H9 (cell line): ENCODE results near the gene OR10A6. TPM values are rescaled to one million over a fixed set of nuclear protein-coding genes. Genes with fewer than 3 reads are reported as not detected.

Experiments
- DNase-seq: peaks from one replicate; pipeline ENCODE4 v3.0.0-alpha.2; 2017
- H2AFZ ChIP-seq: one replicate; pipeline ENCODE4 v1.6.1; 2013; ENCODE audit warnings: mild to moderate bottlenecking, low read length, control low read depth, moderate library complexity
- H2AK5ac ChIP-seq: 2 replicates; pipeline ENCODE4 v1.6.1; 2013; ENCODE audit warnings: low read length, control low read depth, mixed read lengths; ENCODE audit not compliant: insufficient read length
- H2BK120ac ChIP-seq: one replicate; pipeline ENCODE4 v1.6.1; 2013; ENCODE audit warnings: low read depth, mild to moderate bottlenecking, low read length, control low read depth, inconsistent platforms; ENCODE audit not compliant: poor library complexity, severe bottlenecking
- H2BK12ac ChIP-seq: 2 replicates; pipeline ENCODE4 v1.6.1; 2013; ENCODE audit warnings: low read length, control low read depth, mixed read lengths, low read depth; ENCODE audit not compliant: insufficient read length
- H2BK15ac ChIP-seq: 2 replicates; pipeline ENCODE4 v1.6.1; 2013; ENCODE audit warnings: low read depth, low read length, control low read depth
- H2BK20ac ChIP-seq: one replicate; pipeline ENCODE4 v1.6.1; 2013; ENCODE audit warnings: low read depth, mild to moderate bottlenecking, low read length, control low read depth, inconsistent platforms; ENCODE audit not compliant: poor library complexity, severe bottlenecking
- H2BK5ac ChIP-seq: 2 replicates; pipeline ENCODE4 v1.6.1; 2013; ENCODE audit warnings: low read length, control low read depth, mixed read lengths; ENCODE audit not compliant: insufficient read length
- H3K14ac ChIP-seq: 2 replicates; pipeline ENCODE4 v1.6.1; 2013; ENCODE audit warnings: low read length, control low read depth; ENCODE audit not compliant: insufficient read depth
- H3K18ac ChIP-seq: 2 replicates; pipeline ENCODE4 v1.6.1; 2013; ENCODE audit warnings: low read depth, mild to moderate bottlenecking, mixed read lengths, low read length, control low read depth; ENCODE audit not compliant: insufficient read length
- H3K23ac ChIP-seq: 2 replicates; pipeline ENCODE4 v1.6.1; 2013; ENCODE audit warnings: low read length, control low read depth, mixed read lengths, low read depth; ENCODE audit not compliant: insufficient read length
- H3K23me2 ChIP-seq: 2 replicates; pipeline ENCODE4 v1.6.1; 2013; ENCODE audit warnings: low read depth, mild to moderate bottlenecking, mixed read lengths, low read length, control low read depth; ENCODE audit not compliant: insufficient read length, poor library complexity, severe bottlenecking
- H3K27ac ChIP-seq: 2 replicates; pipeline ENCODE4 v1.5.1; 2013; ENCODE audit warnings: low read length, control low read depth, mixed read lengths, low read depth; ENCODE audit not compliant: insufficient read length
- H3K27me3 ChIP-seq: 2 replicates; pipeline ENCODE4 v1.6.1; 2013; ENCODE audit warnings: low read length, control low read depth, inconsistent platforms; ENCODE audit not compliant: insufficient read depth
- H3K4ac ChIP-seq: 2 replicates; pipeline ENCODE4 v1.6.1; 2013; ENCODE audit warnings: low read depth, mild to moderate bottlenecking, control low read depth, inconsistent platforms, low read length, moderate library complexity
- H3K4me1 ChIP-seq: 2 replicates; pipeline ENCODE4 v1.6.1; 2013; ENCODE audit warnings: low read length, control low read depth, inconsistent platforms; ENCODE audit not compliant: insufficient read depth
- H3K4me2 ChIP-seq: 2 replicates; pipeline ENCODE4 v1.6.1; 2013; ENCODE audit warnings: low read length, control low read depth, mixed read lengths; ENCODE audit not compliant: insufficient read length, insufficient read depth
- H3K56ac ChIP-seq: 2 replicates; pipeline ENCODE4 v1.6.1; 2013; ENCODE audit warnings: low read depth, mild to moderate bottlenecking, mixed read lengths, low read length, control low read depth; ENCODE audit not compliant: insufficient read length
- H3K79me1 ChIP-seq: 2 replicates; pipeline ENCODE4 v1.6.1; 2013; ENCODE audit warnings: low read depth, mild to moderate bottlenecking, moderate library complexity, low read length, control low read depth, inconsistent platforms; ENCODE audit not compliant: insufficient read depth, poor library complexity, severe bottlenecking
- H3K79me2 ChIP-seq: 2 replicates; pipeline ENCODE4 v1.6.1; 2013; ENCODE audit warnings: low read length, control low read depth, inconsistent platforms; ENCODE audit not compliant: insufficient read depth
- H3K9ac ChIP-seq: 2 replicates; pipeline ENCODE4 v1.6.1; 2013; ENCODE audit warnings: low read length, control low read depth, mixed read lengths; ENCODE audit not compliant: insufficient read length; ENCODE audit errors: extremely low read depth
- H3K9me3 ChIP-seq: one replicate; pipeline ENCODE4 v1.6.1; 2013; ENCODE audit warnings: low read depth, low read length, inconsistent platforms; ENCODE audit not compliant: control insufficient read depth
- H3T11ph ChIP-seq: one replicate; pipeline ENCODE4 v1.6.1; 2013; ENCODE audit warnings: mild to moderate bottlenecking, low read length, control low read depth, inconsistent platforms
- H4K20me1 ChIP-seq: one replicate; pipeline ENCODE4 v1.6.1; 2013; ENCODE audit not compliant: control insufficient read depth, insufficient read length, insufficient read depth
- H4K5ac ChIP-seq: 2 replicates; pipeline ENCODE4 v1.6.1; 2013; ENCODE audit warnings: low read depth, mild to moderate bottlenecking, mixed read lengths, low read length, control low read depth; ENCODE audit not compliant: insufficient read length
- H4K8ac ChIP-seq: replicated peaks from 2 replicates; pipeline ENCODE4 v1.6.1; 2013; ENCODE audit warnings: low read length, control low read depth, mixed read lengths, low read depth; ENCODE audit not compliant: insufficient read length
- H4K91ac ChIP-seq: 2 replicates; pipeline ENCODE4 v1.6.1; 2013; ENCODE audit warnings: low read depth, mild to moderate bottlenecking, moderate library complexity, mixed read lengths, low read length, control low read depth; ENCODE audit not compliant: insufficient read length
- H3K27ac Mint-ChIP-seq, 3 experiments: 2 replicates in 2 of 3; 3 replicates in 1 of 3; pipeline ENCODE4 v1.8.0; 2020 to 2021; ENCODE audit warnings: mixed read lengths in 3 of 3, mild to moderate bottlenecking in 1 of 3, moderate library complexity in 1 of 3
- H3K27me3 Mint-ChIP-seq: 2 replicates; pipeline ENCODE4 v1.8.0; 2021; ENCODE audit warnings: low read depth, mild to moderate bottlenecking, moderate library complexity, mixed read lengths
- H3K36me3 Mint-ChIP-seq, 3 experiments: 2 replicates in 2 of 3; 3 replicates in 1 of 3; pipeline ENCODE4 v1.8.0; 2020 to 2021; ENCODE audit warnings: low read depth in 3 of 3, mixed read lengths in 3 of 3; ENCODE audit not compliant: insufficient read depth in 1 of 3
- H3K4me1 Mint-ChIP-seq, 2 experiments: 2 replicates each; pipeline ENCODE4 v1.8.0; 2020; ENCODE audit warnings: mixed read lengths in 2 of 2
- H3K4me3 Mint-ChIP-seq, 2 experiments: 2 replicates in 1 of 2; 3 replicates in 1 of 2; pipeline ENCODE4 v1.8.0; 2020 to 2021; ENCODE audit warnings: mild to moderate bottlenecking in 2 of 2, mixed read lengths in 2 of 2, moderate library complexity in 1 of 2
- H3K9me3 Mint-ChIP-seq, 2 experiments: 2 replicates in 1 of 2; 3 replicates in 1 of 2; pipeline ENCODE4 v1.8.0; 2020; ENCODE audit warnings: mild to moderate bottlenecking in 2 of 2, mixed read lengths in 2 of 2, moderate library complexity in 1 of 2
- CTCF ChIP-seq: fragments of 200-600 bp; sonication (generic); conservative IDR thresholded peaks from 3 replicates; pipeline ENCODE4 v1.8.0; 2021; ENCODE audit warnings: antibody characterized with exemption, mild to moderate bottlenecking
- WGBS: extraction: QIAGEN DNeasy Blood & Tissue Kit; methylation state at CpG from one replicate; pipeline ENCODE4 v1.1.7; 2013; ENCODE audit warnings: missing lambda C conversion rate, low lambda C conversion rate, mixed read lengths; ENCODE audit not compliant: insufficient read length; ENCODE audit errors: extremely low coverage; 5-methylcytosine and 5-hydroxymethylcytosine counted together
- total RNA-seq: library from RNA; stranded (reverse); gene quantifications from 2 replicates; pipeline ENCODE4 v1.2.1, GENCODE V29; 2021

OR10A6 gene
- total RNA-seq, 1 experiment from 2014 or later = not detected

GRCh38 chr11:7882860-7883259 is 48.2 kb downstream of the OR10A6 start:
- H3K4me3 Mint-ChIP-seq = no peak overlapping the region
- H3K56ac ChIP-seq = no peak overlapping the region
- H3K27ac ChIP-seq = no peak overlapping the region
- H3K9me3 Mint-ChIP-seq = no peaks in the 10 kb centered on the region
- H2BK120ac ChIP-seq = no peak overlapping the region
- no peaks in the 10 kb centered on the region for H3K79me2 ChIP-seq
- H3K36me3 Mint-ChIP-seq = no peaks in the 10 kb centered on the region
- no peak overlapping the region for H4K91ac ChIP-seq
- no peaks in the 10 kb centered on the region for H3K23me2 ChIP-seq
- no peaks in the 10 kb centered on the region for H4K20me1 ChIP-seq
- no peaks in the 10 kb centered on the region for H3K4me1 Mint-ChIP-seq
- no peaks in the 10 kb centered on the region for H3K27me3 Mint-ChIP-seq
- no peak overlapping the region for H2AK5ac ChIP-seq
- H4K8ac ChIP-seq = no peak overlapping the region
- no peak overlapping the region for H2BK5ac ChIP-seq
- no peaks in the 10 kb centered on the region for H3K27me3 ChIP-seq
- H3K9me3 ChIP-seq = no peaks in the 10 kb centered on the region
- no peak overlapping the region for H2BK15ac ChIP-seq
- no CpG with 5 or more reads among the region's 3 CpGs for WGBS
- no peak overlapping the region for H4K5ac ChIP-seq
- H3K4ac ChIP-seq = no peak overlapping the region
- no peak overlapping the region for H2BK12ac ChIP-seq
- no peak for TF ChIP-seq CTCF
- no peak overlapping the region for H3K23ac ChIP-seq
- H2BK20ac ChIP-seq = no peak overlapping the region
- no peak overlapping the region for H3K18ac ChIP-seq
- H3K4me2 ChIP-seq = no peak overlapping the region
- H3K9ac ChIP-seq = no peak overlapping the region
- H3T11ph ChIP-seq = no peak overlapping the region
- no peaks in the 10 kb centered on the region for H3K79me1 ChIP-seq
- no peaks in the 10 kb centered on the region for H3K4me1 ChIP-seq
- H3K27ac Mint-ChIP-seq = no peak overlapping the region; a peak in 1 of 7 replicates
- H3K14ac ChIP-seq = no peak overlapping the region
- H2AFZ ChIP-seq = no peak overlapping the region
- DNase-seq = no peak

Other genes with a start within 250 kb of the OR10A6 start
- gene OVCH2, start 224.8 kb downstream of the OR10A6 start, total RNA-seq = 0.44 and 0.46 TPM in 2 replicates
- not detected in 2 replicates for gene OR5P2, start 134.3 kb downstream of the OR10A6 start, total RNA-seq
- not detected in 2 replicates for gene OR5P3, start 100.4 kb downstream of the OR10A6 start, total RNA-seq
- gene OR10A3, start 10.4 kb upstream of the OR10A6 start, total RNA-seq = not detected in 2 replicates
- not detected in 2 replicates for gene NLRP10, start 34.2 kb upstream of the OR10A6 start, total RNA-seq
- gene EIF3F, start 56.1 kb upstream of the OR10A6 start, total RNA-seq = 346 and 348 TPM in 2 replicates
- 14.8 and 14.9 TPM in 2 replicates for gene TUB, start 149.9 kb upstream of the OR10A6 start, total RNA-seq
- gene RIC3, start 237.8 kb upstream of the OR10A6 start, total RNA-seq = 19.9 and 23.7 TPM in 2 replicates